ENCODE results near the gene UBALD1. TPM values are rescaled to one million over a fixed set of nuclear protein-coding genes. Genes with fewer than 3 reads are reported as not detected.

UBALD1 gene
- total RNA-seq, 4 donors from 2014 or later: 2.8 to 31.1 (median 23.5) TPM; not detected in 1

DNA sequence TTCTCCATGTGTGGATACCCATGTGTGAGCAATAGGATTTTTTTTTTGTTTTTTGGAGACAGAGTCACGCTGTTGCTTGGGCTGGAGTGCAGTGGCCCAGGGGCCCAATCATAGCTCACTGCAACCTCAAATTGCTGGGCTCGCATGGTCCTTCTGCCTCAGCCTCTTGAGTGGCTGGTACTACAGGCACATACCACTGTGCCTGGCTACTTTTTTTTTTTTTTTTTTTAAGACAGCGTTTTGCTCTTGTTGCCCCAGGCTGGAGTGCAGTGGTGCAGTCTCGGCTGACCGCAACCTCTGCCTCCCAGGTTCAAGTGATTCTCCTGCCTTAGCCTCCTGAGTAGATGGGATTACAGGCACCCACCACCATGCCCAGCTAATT is 26.6 kb upstream of the UBALD1 start:
- no peaks in the 10 kb centered on the region for H3K36me3 ChIP-seq
- no peaks in the 10 kb centered on the region for H3K4me1 ChIP-seq
- intact Hi-C loops (cut with DNase I; ENCODE audit: low total_unique reads): no loop called here
- no peak for DNase-seq
- TF ChIP-seq POLR2A (IDR thresholded peaks at IDR 0.05): no peak
- TF ChIP-seq, protein P1, sequence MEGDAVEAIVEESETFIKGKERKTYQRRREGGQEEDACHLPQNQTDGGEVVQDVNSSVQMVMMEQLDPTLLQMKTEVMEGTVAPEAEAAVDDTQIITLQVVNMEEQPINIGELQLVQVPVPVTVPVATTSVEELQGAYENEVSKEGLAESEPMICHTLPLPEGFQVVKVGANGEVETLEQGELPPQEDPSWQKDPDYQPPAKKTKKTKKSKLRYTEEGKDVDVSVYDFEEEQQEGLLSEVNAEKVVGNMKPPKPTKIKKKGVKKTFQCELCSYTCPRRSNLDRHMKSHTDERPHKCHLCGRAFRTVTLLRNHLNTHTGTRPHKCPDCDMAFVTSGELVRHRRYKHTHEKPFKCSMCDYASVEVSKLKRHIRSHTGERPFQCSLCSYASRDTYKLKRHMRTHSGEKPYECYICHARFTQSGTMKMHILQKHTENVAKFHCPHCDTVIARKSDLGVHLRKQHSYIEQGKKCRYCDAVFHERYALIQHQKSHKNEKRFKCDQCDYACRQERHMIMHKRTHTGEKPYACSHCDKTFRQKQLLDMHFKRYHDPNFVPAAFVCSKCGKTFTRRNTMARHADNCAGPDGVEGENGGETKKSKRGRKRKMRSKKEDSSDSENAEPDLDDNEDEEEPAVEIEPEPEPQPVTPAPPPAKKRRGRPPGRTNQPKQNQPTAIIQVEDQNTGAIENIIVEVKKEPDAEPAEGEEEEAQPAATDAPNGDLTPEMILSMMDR (IDR thresholded peaks at IDR 0.05): no peak
- no peaks in the 10 kb centered on the region for H3K9me3 ChIP-seq
- no peak overlapping the region for H3K27ac ChIP-seq
- H3K4me3 ChIP-seq: no peak overlapping the region
- no peaks in the 10 kb centered on the region for H3K27me3 ChIP-seq

DNA sequence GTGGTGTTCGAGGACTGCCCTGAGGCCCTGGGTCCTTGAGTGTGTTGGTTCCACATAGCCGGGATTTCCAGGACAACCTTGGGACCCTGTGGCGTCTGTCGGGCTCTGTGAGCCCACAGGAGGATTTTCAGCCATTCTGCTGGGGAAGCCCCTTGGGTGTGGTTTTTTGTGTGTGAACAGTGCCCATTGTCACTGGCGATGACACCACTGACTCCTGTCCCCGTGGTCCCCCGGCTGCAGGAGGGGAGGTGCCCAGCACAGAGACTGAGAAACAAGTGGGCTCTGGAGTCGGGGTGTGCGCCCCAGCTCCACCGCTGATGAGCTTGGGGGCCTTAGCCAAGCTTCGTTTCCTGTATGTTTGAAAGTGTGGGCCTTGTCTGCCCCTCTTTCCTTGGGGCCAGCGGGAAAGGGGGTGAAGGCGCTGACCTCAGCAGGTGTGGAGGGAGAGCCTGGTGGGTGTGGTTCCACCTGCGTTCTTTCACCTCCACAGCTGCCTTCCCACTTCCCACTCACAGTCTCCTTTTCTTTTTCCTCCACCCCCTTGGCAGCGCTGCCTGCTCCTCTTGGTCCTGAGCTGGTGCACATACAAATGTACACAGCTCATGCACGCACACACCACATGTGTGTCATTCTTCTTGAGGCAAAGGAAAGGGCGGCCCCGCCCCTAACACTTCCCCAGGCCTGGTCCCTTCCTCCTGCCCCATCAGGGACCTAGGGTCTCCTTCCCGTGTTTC is 26.1 kb upstream of the UBALD1 start:
- H3K27ac ChIP-seq: no peak overlapping the region
- H3K4me1 ChIP-seq: no peaks in the 10 kb centered on the region
- DNase-seq: no peak
- intact Hi-C loops (cut with DNase I; ENCODE audit: low total_unique reads): no loop called here
- H3K9me3 ChIP-seq: no peaks in the 10 kb centered on the region
- no peaks in the 10 kb centered on the region for H3K36me3 ChIP-seq
- TF ChIP-seq, protein P1 (IDR thresholded peaks at IDR 0.05): no peak
- no peak for TF ChIP-seq POLR2A (IDR thresholded peaks at IDR 0.05)
- H3K27me3 ChIP-seq: no peaks in the 10 kb centered on the region
- no peak overlapping the region for H3K4me3 ChIP-seq

DNA sequence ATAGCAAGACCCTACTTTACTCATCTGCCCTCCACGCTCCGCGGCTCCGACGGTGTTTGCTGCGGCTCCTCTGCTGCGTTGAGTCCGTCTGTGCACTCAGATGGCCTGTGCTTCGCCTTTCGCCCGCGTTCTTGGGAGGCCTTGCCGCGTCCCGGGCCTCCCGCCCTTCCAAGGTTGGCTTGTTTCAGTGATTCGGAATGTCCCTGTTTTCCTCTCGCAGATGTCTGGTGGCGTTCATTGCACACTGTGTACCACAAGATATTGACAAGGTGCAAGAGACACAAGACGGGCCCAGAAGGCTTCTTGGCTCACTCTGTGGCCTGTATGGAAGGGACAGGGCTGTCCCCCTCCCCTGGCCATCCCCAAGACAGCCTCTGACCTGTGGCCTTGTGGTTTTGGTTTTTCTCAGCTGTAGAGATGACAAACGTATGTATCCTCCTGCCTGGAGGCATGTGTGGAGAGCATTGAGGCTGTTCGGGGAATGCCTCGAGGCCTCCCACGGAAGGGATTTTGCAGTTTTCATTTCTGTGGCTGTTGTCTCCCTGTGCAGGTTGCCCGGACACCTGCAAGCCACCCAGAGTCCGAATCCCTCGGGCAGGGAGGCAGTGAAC is 25.3 kb upstream of the UBALD1 start:
- TF ChIP-seq POLR2A (IDR thresholded peaks at IDR 0.05): no peak
- TF ChIP-seq, protein P1 (IDR thresholded peaks at IDR 0.05): no peak
- intact Hi-C loops (cut with DNase I; ENCODE audit: low total_unique reads): no loop called here
- DNase-seq: no peak
- Histone ChIP-seq H3K27ac (no peak overlapping the region), H3K4me3 (no peak overlapping the region), H3K4me1 (no peaks in the 10 kb centered on the region), H3K27me3 (no peaks in the 10 kb centered on the region), H3K36me3 (no peaks in the 10 kb centered on the region), H3K9me3 (no peaks in the 10 kb centered on the region)

DNA sequence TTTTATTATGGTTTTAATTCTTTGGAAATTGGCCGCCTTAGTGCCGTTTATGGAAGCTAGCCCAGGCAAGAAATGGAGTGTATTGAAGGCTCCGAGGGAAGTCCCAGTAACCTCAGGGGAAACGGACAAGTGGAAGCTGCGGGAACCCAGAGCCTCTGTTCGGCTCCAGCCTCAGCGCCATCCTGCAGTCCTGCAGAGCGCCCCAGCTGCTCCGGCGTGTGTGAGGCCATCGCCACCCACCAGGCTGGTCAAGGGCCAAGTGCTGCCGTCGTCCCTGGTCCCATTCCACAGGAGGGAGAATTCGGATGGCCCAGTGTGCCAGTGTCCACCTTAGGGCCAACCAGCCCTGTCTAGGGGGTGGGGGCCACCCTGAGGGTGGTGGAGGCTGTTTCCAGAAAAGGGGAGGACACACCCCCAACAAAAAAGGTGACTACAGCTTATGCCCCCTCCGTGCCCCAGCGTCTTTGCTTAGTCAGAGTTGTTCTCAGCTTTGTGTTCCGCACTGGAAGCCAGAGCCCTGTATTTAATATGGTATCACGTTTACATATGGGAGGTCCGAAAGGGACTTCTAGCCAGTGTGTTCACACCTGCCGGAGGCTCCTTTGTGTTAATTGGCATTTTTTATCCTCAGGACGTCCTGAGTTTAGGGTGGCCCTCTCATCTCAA is 22.9 kb upstream of the UBALD1 start:
- no peak for TF ChIP-seq POLR2A (IDR thresholded peaks at IDR 0.05)
- TF ChIP-seq, protein P1 (IDR thresholded peaks at IDR 0.05): no peak
- no peaks in the 10 kb centered on the region for H3K9me3 ChIP-seq
- DNase-seq: no peak
- intact Hi-C loops (cut with DNase I; ENCODE audit: low total_unique reads): no loop called here
- no peak overlapping the region for H3K4me3 ChIP-seq
- H3K27ac ChIP-seq: no peak overlapping the region
- no peaks in the 10 kb centered on the region for H3K36me3 ChIP-seq
- no peaks in the 10 kb centered on the region for H3K27me3 ChIP-seq
- H3K4me1 ChIP-seq: no peaks in the 10 kb centered on the region

DNA sequence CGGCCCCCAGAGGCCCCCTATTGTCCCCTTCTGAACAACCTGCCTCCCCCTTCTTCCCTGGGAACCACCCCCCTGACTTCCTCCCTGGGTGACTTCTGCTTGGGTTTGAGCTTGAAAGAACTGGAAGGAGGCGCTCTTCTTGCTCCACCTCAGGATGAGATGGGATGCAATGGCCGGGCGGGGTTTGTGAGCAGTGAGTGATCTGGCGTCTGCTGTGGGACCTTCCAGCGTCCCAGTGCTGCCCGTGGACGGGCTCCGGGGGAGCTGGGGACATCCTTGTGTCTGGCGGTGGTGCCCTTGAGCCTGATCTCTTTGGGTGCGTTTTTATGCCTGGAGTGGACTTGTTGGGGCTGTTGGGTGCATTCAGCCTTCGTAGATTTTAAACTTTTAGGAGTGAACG is 21.5 kb upstream of the UBALD1 start:
- no peak for DNase-seq

More for the DNA sequence above, 21.5 kb upstream of the UBALD1 start:
- Histone ChIP-seq H3K4me3 (no peak overlapping the region), H3K9me3 (peaks cover 0 to 3% of the 10 kb centered on the region in 2 donors), H3K27ac (no peak overlapping the region), H3K4me1 (no peaks in the 10 kb centered on the region), H3K27me3 (no peaks in the 10 kb centered on the region), H3K36me3 (no peaks in the 10 kb centered on the region)
- intact Hi-C loops (cut with DNase I; ENCODE audit: low total_unique reads): no loop called here
- TF ChIP-seq POLR2A (IDR thresholded peaks at IDR 0.05): no peak
- TF ChIP-seq, protein P1 (IDR thresholded peaks at IDR 0.05): no peak
